RWPE2 (cell line): ENCODE results near the gene CCDC8.

Source experiments
- ATAC-seq: fragments of 200-7000 bp; cut with Tn5 transposase; 3 replicates; pipeline ENCODE4 v1.9.1; 2021; ENCODE audit warnings: low read depth
- DNase-seq: peaks from one replicate; pipeline ENCODE4 v3.0.0-alpha.2; 2020; ENCODE audit warnings: low spot score
- H3K27ac ChIP-seq: fragments of 450-650 bp; 2 replicates; pipeline ENCODE4 v1.5.1; 2017; ENCODE audit warnings: mild to moderate bottlenecking; ENCODE audit not compliant: poor library complexity, severe bottlenecking
- H3K27me3 ChIP-seq: fragments of 250-450 bp; sonication (Bioruptor Pico); 2 replicates; pipeline ENCODE4 v1.5.1; 2021; ENCODE audit warnings: mild to moderate bottlenecking, moderate library complexity; ENCODE audit not compliant: insufficient read depth, poor library complexity, severe bottlenecking
- H3K36me3 ChIP-seq: fragments of 250-450 bp; sonication (Bioruptor Pico); 2 replicates; pipeline ENCODE4 v1.5.1; 2020; ENCODE audit warnings: low read depth, mild to moderate bottlenecking, moderate library complexity
- H3K4me1 ChIP-seq: fragments of 250-450 bp; sonication (Bioruptor Pico); 2 replicates; pipeline ENCODE4 v1.5.1; 2021; ENCODE audit warnings: mild to moderate bottlenecking, moderate library complexity; ENCODE audit not compliant: insufficient read depth, poor library complexity, severe bottlenecking
- H3K4me3 ChIP-seq: fragments of 250-450 bp; sonication (Bioruptor Pico); 2 replicates; pipeline ENCODE4 v1.5.1; 2021; ENCODE audit warnings: mild to moderate bottlenecking, moderate library complexity; ENCODE audit not compliant: severe bottlenecking
- H3K9me3 ChIP-seq: fragments of 250-450 bp; sonication (Bioruptor Pico); 2 replicates; pipeline ENCODE4 v1.5.1; 2021; ENCODE audit warnings: mild to moderate bottlenecking, moderate library complexity; ENCODE audit not compliant: severe bottlenecking
- TF ChIP-seq, protein P1 (sequence below): fragments of 450-650 bp; IDR thresholded peaks from one replicate; pipeline ENCODE4 v1.5.1; 2017; ENCODE audit warnings: mild to moderate bottlenecking, moderate library complexity; ENCODE audit not compliant: poor library complexity, severe bottlenecking

The CCDC8 gene

GRCh38 chr19:46383171-46383815, 30.1 kb downstream of the CCDC8 start:
- ATAC-seq (no peak), DNase-seq (peak; percentile 34)
- Histone ChIP-seq H3K9me3 (no peaks in the 10 kb centered on the region), H3K4me3 (no peak overlapping the region), H3K4me1 (no peaks in the 10 kb centered on the region), H3K36me3 (peaks cover 91% of the 10 kb centered on the region), H3K27me3 (no peaks in the 10 kb centered on the region), H3K27ac (no peak overlapping the region)
- TF ChIP-seq, protein P1, sequence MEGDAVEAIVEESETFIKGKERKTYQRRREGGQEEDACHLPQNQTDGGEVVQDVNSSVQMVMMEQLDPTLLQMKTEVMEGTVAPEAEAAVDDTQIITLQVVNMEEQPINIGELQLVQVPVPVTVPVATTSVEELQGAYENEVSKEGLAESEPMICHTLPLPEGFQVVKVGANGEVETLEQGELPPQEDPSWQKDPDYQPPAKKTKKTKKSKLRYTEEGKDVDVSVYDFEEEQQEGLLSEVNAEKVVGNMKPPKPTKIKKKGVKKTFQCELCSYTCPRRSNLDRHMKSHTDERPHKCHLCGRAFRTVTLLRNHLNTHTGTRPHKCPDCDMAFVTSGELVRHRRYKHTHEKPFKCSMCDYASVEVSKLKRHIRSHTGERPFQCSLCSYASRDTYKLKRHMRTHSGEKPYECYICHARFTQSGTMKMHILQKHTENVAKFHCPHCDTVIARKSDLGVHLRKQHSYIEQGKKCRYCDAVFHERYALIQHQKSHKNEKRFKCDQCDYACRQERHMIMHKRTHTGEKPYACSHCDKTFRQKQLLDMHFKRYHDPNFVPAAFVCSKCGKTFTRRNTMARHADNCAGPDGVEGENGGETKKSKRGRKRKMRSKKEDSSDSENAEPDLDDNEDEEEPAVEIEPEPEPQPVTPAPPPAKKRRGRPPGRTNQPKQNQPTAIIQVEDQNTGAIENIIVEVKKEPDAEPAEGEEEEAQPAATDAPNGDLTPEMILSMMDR, result no peak

DNA sequence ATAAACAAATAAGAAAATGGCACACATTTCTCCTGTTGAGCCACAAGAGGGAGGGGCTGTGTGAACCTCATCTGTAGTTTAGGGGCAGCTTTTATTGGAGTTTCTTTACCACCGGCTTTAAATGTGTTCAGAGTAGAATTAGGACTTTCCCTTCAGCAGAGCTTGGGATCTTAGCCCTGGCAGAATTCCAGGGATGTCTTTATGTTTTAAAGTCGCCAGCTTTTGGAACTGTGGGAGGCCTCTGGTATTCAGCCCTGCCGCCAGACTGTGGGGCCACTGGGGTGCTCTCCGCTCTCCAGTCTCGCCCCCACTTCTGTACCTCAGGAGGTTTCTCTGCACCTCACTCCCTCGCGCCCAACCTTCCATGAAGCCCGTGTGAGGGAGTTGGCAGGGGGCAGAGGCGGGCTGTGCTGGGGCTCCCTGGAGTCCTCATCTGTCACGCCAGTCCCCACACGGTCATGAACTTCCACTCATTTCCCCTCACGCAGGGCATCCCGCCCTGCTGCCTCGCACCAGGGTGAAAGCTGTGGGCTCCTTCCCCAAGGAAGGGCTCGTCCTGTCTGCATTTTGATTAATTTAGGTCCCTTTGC, 31.5 kb downstream of the CCDC8 start:
- no peaks in the 10 kb centered on the region for H3K9me3 ChIP-seq
- TF ChIP-seq, protein P1, result no peak
- H3K27ac ChIP-seq, result no peak overlapping the region
- DNase-seq, result peak; percentile 23
- no peak overlapping the region for H3K4me3 ChIP-seq
- no peak for ATAC-seq
- no peaks in the 10 kb centered on the region for H3K27me3 ChIP-seq
- H3K36me3 ChIP-seq, result peaks cover 91% of the 10 kb centered on the region
- no peaks in the 10 kb centered on the region for H3K4me1 ChIP-seq

GRCh38 chr19:46381346-46381745, 32.0 kb downstream of the CCDC8 start:
- Histone ChIP-seq H3K36me3 (peaks cover 91% of the 10 kb centered on the region), H3K27ac (no peak overlapping the region), H3K4me3 (no peak overlapping the region), H3K9me3 (no peaks in the 10 kb centered on the region), H3K27me3 (no peaks in the 10 kb centered on the region), H3K4me1 (no peaks in the 10 kb centered on the region)
- TF ChIP-seq, protein P1, result no peak
- no peak for DNase-seq
- no peak for ATAC-seq

- Histone ChIP-seq H3K27ac (no peak overlapping the region), H3K4me1 (no peaks in the 10 kb centered on the region), H3K27me3 (no peaks in the 10 kb centered on the region), H3K9me3 (no peaks in the 10 kb centered on the region), H3K36me3 (peaks cover 97% of the 10 kb centered on the region), H3K4me3 (no peak overlapping the region)
- TF ChIP-seq, protein P1, result no peak
- DNase-seq, result no peak
- no peak for ATAC-seq
Observed at GRCh38 chr19:46380690-46381089, 32.7 kb downstream of the CCDC8 start.

DNA sequence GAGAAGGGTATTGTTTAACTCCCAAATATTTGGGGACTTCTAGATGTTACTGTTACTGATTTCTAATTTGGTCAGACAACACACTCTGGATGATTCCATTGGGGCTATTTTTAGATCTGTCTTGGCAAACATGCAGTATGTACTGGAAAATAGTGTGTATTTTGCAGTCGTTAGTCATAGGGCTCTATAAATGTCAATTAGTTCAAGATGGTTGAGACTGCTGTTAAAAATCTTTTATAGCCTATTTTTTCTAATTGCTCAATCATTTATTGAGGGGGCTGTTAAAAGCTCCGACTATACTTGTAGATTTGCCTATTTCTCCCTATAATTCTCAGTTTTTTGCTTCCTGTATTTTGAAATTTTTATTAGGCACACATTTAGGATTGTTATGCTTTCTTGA, 35.1 kb downstream of the CCDC8 start:
- H3K27me3 ChIP-seq, result no peaks in the 10 kb centered on the region
- peaks cover 75% of the 10 kb centered on the region for H3K36me3 ChIP-seq
- ATAC-seq, result no peak
- TF ChIP-seq, protein P1, result no peak
- H3K4me3 ChIP-seq, result no peak overlapping the region
- no peak overlapping the region for H3K27ac ChIP-seq
- DNase-seq, result no peak
- H3K4me1 ChIP-seq, result peaks cover 7% of the 10 kb centered on the region
- H3K9me3 ChIP-seq, result no peaks in the 10 kb centered on the region
